HL-60 (cell line): ENCODE measurements around the gene RTF1.

Source experiments
- CTCF ChIP-seq: IDR thresholded peaks from one replicate; pipeline ENCODE4 v1.5.1; 2011; ENCODE audit warnings: low read length, control low read depth, inconsistent platforms; ENCODE audit not compliant: insufficient read depth
- SPI1 ChIP-seq: IDR thresholded peaks from 2 replicates; pipeline ENCODE4 v1.6.1; 2012; ENCODE audit warnings: low read depth, mild to moderate bottlenecking, borderline replicate concordance
- TF ChIP-seq, protein P1 (sequence below): IDR thresholded peaks from 2 replicates; pipeline ENCODE4 v1.6.1; 2012; ENCODE audit warnings: low read depth; ENCODE audit not compliant: insufficient replicate concordance

DNA sequence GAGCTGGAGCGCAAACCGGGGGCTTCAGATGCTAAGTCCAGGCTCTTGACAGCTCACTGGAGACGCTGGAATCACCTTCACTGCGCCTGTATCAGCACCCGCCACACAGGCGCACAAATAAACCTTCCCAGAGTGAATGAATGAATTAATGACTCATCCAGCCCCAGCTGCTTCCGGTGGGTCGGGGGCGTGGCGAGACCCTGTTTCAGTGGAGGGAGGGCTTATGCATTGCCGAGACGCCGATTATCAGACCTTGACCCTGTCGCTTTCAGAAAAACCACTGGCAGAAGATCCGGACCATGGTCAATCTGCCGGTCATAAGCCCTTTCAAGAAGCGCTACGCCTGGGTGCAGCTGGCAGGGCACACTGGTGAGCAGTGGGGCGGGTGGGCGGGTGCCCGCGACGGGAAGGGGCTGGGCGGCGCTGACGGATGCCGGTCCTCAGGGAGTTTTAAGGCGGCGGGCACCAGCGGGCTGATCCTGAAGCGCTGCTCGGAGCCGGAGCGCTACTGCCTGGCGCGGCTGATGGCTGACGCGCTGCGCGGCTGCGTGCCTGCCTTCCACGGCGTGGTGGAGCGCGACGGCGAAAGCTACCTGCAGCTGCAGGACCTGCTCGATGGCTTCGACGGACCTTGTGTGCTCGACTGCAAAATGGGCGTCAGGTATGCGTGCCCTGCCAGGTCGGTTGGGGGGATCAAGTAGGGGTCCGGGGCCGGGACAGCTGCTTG lies 84.5 kb downstream of the RTF1 start:
- TF ChIP-seq CTCF (no peak), SPI1 (no peak)
- TF ChIP-seq, protein P1, sequence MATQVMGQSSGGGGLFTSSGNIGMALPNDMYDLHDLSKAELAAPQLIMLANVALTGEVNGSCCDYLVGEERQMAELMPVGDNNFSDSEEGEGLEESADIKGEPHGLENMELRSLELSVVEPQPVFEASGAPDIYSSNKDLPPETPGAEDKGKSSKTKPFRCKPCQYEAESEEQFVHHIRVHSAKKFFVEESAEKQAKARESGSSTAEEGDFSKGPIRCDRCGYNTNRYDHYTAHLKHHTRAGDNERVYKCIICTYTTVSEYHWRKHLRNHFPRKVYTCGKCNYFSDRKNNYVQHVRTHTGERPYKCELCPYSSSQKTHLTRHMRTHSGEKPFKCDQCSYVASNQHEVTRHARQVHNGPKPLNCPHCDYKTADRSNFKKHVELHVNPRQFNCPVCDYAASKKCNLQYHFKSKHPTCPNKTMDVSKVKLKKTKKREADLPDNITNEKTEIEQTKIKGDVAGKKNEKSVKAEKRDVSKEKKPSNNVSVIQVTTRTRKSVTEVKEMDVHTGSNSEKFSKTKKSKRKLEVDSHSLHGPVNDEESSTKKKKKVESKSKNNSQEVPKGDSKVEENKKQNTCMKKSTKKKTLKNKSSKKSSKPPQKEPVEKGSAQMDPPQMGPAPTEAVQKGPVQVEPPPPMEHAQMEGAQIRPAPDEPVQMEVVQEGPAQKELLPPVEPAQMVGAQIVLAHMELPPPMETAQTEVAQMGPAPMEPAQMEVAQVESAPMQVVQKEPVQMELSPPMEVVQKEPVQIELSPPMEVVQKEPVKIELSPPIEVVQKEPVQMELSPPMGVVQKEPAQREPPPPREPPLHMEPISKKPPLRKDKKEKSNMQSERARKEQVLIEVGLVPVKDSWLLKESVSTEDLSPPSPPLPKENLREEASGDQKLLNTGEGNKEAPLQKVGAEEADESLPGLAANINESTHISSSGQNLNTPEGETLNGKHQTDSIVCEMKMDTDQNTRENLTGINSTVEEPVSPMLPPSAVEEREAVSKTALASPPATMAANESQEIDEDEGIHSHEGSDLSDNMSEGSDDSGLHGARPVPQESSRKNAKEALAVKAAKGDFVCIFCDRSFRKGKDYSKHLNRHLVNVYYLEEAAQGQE: no peak
